GM12801 (cell line): ENCODE data around the gene SORT1.

Source experiments
- TF ChIP-seq, protein P1 (sequence below): IDR thresholded peaks from one replicate; pipeline ENCODE4 v1.5.1; 2011; ENCODE audit warnings: control low read depth; ENCODE audit not compliant: insufficient read length; ENCODE audit errors: extremely low read depth

The SORT1 gene

DNA sequence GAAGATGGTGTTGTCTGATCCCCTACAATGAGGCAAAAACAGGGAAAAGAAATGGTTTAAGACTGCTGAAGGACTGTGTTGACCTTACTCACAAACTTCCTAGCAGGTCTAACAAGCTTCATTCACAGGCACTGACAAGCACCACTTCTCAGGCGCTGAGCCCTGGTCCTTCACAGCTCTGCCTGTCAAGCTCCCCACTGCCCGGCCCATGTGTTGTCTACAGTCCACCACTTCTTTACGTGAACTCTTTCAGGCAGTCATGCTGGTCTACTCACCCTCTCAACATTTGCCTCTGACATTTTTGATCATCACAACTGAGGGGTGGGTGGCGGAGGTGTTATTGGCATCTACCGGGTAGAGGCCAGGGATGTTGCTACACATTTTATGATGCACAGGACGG lies 50.2 kb downstream of the SORT1 start:
- TF ChIP-seq, protein P1, sequence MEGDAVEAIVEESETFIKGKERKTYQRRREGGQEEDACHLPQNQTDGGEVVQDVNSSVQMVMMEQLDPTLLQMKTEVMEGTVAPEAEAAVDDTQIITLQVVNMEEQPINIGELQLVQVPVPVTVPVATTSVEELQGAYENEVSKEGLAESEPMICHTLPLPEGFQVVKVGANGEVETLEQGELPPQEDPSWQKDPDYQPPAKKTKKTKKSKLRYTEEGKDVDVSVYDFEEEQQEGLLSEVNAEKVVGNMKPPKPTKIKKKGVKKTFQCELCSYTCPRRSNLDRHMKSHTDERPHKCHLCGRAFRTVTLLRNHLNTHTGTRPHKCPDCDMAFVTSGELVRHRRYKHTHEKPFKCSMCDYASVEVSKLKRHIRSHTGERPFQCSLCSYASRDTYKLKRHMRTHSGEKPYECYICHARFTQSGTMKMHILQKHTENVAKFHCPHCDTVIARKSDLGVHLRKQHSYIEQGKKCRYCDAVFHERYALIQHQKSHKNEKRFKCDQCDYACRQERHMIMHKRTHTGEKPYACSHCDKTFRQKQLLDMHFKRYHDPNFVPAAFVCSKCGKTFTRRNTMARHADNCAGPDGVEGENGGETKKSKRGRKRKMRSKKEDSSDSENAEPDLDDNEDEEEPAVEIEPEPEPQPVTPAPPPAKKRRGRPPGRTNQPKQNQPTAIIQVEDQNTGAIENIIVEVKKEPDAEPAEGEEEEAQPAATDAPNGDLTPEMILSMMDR = no peak

DNA sequence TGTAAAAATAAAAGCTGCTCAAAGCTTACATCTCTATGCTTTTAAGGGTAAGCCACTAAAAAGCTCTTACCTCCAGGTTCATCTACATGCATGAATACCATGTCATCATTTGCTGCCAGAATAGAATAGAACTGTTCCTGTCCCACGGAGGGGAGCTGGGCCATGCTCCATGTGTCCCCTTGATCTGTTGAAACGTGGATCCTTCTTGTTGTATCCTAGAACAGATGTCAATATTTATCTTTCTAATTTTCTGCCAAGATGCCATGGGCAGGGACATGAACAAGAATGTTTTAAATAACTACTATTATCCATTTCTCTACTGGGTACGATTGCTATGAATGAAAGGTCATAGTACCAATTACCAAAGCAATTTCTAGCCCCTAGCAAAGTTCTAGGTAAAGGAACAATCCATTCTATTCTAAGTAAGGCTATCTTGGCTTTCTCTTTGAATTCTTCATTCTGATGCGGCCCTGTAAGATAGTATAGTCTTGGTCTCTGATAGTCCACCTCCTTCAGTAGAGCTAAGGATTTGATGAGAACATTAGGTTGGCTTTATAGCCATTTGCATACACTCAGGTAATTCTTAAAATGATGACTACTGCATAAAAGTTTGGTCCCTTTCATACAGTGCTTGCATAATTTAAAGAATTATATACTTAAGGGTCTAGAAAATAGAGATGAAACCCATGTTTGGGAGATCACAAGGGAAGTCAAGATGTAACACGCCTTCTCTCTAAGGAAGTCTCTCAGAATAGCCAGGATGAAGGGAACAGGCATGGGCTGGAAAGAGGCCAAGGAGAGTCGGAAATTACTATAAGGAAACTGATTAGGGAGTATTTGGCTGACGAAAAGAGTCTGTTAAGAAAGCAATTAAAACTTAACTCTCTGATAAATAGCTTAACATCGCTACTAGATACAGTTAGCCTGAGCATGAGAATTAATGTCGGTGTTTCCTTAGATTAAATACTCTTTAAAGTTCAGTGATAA lies 55.5 kb downstream of the SORT1 start:
- TF ChIP-seq, protein P1 = no peak

DNA sequence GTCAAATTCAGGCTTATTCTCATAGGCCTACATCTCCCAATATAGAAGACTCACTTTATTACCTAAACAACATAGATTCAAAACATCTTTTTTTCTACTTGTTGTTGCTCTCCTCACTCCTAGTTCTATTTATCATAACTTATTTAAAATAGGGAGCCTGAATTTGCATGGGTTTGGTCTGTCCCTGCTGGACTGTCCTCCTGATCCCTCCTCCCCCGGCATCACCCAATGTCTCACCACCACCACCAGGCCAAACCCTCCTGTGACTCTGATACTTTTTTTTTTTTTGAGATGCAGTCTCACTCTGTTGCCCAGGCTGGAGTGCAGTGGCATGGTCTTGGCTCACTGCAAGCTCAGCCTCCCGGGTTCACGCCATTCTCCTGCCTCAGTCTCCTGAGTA lies 59.1 kb downstream of the SORT1 start:
- TF ChIP-seq, protein P1 = no peak

DNA sequence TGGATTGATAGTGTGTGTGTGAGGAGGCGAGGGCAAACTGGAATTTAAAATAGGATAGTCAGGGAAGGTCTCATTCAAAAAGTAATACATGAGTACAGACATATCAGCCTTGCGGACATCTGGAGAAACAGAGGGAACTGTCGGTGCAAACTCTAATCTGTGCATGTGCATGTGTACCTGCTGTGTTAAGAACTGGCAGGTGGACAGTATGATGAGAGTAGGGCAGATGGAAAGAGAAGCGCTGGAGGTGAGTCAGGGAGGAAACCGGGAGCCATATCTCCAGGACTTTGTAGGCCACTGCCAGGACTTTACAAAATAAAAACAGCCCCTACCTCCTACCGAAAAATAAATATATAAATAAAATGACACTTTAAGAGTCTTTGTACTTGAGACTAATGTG lies 59.6 kb downstream of the SORT1 start:
- TF ChIP-seq, protein P1 = no peak

DNA sequence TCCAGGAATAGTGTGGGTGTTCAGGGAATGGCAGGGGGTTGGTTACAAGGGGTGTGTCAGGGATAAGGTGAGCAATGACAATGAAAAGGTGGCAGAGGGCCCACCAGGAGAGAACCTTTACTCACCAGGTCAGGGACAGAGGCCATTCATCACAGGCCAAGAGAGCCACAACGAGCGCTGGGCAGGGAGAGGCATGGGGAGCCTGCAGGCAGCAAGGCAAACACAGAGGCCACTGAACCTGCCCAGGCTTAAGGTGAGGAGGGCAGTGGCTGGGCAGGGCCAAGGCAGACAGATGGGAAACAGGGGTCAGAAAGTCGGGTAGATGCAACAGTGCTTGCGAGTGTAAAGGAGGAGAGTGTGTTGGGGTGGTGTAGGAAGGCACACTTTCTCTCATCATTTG lies 62.6 kb downstream of the SORT1 start:
- TF ChIP-seq, protein P1 = no peak

DNA sequence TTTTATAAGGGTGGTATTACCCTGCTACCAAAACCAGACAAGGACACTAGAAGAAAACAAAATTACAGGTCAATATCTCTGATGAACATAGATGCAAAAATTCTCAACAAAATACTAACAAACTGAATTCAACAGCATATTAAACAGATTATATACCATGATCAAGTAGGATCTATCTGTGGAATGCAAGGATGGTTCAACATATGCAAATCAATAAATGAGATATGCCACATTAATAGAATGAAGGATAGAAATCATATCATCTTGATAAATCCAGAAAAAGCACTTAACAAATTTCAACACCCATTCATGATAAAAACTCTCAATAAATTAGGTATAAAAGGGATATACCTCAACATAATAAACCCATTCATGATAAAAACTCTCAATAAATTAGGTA lies 66.6 kb downstream of the SORT1 start:
- TF ChIP-seq, protein P1 = no peak

DNA sequence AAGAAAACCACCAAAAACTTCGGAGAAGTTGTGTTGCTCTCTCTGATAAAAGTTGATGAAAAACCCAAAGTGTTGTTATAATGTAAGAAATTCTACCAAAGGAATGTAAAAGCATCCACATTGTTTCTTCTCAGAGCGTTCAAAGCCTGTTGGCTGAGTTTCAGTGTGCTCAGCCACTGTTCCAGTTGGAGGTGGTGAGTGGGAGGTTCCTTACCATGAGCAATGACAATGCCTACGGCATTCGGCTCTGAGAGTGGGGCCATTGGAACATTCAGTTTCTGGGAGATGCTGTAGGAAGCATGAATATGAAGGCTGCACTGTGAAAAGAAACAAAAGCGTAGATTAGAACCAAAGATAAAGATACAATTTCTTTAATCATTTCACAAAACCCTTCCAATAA lies 70.4 kb downstream of the SORT1 start:
- TF ChIP-seq, protein P1 = no peak
